Central memory CD4-positive, alpha-beta T cell (primary cell): Measurements from ENCODE around the gene LATS1.

Experiments used
- DNase-seq: peaks from one replicate; pipeline ENCODE4 v3.0.0; 2022

LATS1 gene

DNA sequence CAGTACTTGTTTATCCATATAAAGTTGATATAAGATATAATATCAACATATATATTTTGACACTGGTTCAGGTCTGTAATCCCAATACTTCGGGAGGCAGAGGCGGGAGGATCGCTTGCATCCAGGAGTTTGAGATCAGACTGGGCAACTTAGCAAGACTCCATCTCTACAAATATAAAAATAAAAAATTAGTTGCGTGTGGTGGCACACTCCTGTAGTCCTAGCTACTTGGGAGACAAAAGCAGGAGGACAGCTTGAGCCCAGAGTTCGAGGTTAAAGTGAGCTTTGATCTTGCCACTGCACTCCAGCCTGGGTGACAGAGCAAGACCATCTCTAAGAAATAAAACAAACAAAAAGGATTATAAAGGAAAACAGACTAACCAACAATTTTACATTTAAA, 60.5 kb downstream of the LATS1 start:
- no peak for DNase-seq

- DNase-seq = no peak
These were observed 66.8 kb downstream of the LATS1 start for GRCh38 chr6:149651056-149651455.

DNA sequence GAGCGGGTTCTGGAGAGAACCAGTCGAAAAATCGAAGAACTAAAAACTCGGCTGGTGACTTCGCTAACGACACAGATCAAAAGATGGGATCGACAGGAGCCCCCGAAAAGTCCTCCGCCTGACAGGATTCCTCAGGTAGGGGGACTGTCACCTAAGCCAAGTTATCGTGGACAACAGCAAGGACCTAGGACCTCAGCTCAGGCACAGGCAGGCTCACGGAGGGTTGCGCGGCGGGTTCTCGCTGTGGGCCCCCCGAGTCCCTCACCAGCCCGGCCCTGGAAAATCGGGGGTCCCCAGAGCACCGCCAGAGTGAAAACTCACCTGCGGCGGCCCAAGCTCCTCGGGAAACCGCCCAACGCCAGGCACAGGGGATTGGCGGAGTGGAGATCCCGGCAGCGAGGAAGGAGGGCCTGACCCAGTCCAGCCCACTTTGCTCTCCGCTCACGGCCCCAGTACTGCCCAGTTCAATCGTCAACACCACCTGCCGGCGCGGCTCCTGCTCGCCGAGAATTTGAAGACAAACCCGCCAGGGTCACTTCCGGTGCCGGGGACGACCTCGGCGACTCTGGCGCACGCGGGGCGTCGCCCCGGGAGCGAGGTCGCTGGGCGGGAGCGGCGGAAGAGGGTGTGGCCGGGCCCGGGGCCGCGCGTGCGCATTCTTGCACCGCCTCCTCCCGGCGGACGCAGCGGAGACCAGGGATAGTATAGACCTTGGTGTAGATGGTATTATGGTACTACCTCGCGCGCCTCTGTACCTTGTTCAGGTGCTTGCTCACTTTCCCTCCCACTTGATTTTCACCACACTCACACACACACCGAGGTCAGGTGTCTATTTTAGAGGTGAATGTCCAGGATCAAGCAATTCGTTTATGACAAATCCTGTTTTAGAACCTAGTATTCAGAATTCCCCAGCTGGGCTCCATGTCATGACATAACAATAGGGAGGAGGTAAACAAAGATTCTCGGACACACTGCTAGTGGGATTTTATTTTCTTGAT, 69.5 kb downstream of the LATS1 start, which contains the start of gene KATNA1:
Gene KATNA1, minus strand, starts transcription at position 567 of the 998 bp plus-strand sequence. CDS start 10,167 bp downstream, outside the sequence.
- DNase-seq = peak; percentile 83

GRCh38 chr6:149646599-149646998, 71.3 kb downstream of the LATS1 start:
- no peak for DNase-seq

DNA sequence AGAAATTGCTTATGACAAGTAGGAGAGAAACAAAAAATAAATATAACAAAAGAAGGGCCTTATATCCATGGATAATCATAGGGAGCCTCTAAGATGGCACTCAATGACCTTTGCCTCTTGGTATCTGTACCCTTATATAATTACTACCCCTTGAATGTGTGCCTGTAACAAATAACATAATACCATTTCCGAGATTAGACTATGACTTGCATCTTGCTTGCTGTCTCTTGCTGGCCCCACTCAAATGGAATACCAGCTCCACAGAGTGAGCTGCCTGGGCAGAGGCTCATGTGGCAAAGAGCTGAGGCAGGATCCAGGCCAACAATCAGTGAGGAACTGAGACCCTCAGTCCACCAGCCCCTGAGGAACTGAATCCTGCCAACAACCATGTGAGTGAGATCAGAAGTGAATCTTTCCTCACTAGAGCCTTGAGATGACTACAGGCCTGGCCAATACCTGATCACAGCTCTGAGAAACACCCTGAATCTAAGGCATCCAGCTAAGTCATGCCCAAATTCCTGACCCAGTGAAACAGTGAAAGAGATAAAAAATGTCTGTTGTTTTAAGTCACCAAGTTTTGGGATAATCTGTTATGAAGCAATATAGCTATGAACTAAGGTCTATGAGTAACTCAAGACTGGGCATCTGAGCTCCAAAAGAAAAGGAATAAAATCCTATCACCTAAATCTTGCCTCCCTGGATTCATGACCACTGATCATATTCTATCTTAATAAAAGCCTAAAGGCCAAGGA, 74.9 kb downstream of the LATS1 start:
- no peak for DNase-seq

GRCh38 chr6:149636124-149636523, 81.8 kb downstream of the LATS1 start:
- no peak for DNase-seq

GRCh38 chr6:149634315-149634714, 83.6 kb downstream of the LATS1 start:
- DNase-seq = no peak

DNA sequence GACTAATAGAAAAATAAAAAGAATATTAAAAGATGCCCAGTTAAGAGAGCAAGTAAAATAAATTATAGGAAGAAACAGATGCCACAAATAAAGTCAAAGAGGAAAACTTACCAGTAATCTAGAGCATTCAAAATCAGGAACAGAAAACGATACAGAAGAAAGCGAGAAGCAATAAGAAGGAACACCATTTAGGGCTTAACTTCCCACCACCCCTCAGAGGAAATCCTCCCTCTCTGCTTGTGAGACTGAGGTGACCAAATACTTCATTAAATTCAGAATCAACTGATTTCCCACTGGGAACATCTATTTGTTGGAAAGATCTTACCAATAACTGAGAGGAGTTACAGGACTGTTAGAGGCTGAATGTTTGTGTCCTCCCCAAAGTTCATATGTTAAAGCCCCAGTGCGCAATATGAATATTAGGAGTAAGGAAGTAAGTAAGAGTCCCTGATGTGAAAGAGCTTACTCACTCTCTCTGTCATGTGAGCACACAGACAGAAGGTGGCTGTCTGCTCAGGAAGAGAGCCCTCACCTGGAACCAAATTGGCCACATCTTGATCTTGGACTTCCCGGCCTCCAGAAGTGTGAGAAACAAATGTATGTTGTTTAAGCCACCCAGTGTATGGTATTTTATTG, 88.9 kb downstream of the LATS1 start:
- DNase-seq = no peak

DNA sequence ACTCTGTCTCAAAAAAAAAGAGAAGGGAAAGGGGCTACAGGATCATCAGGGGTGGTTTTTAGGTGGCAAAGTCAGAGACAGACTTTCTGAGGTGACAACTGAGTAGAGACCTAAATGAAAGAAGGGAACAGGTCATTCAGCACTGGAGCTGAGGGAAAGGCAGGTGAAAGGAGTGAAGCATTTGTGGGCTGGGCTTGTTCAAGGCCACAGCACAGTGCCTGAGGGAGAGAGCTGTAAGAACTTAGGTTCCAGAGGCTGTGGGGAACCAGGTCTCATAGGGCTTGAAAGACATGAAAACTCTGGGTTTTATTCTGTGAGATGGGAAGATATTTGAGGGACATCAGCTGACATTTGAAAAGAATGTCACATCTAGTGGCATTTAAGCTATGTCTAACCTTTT, 90.2 kb downstream of the LATS1 start:
- no peak for DNase-seq

DNA sequence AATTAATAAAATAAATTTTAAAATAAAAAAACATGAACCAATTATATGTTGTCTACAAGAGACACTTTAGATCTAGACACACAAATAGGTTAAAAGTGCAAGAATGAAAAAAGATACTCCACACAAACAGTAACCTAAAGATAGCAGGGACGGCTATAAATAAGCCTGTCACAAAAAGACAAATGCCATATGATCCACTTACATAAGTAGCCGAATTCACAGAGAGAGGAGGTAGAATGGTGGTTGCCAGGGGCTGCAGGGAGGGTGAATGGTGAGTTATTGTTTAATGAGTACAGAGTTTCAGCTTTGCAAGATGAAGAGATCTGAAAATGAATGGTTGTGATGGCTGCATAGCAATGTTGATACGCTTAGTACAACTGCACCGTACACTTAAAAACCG, 102.1 kb downstream of the LATS1 start:
- no peak for DNase-seq

DNA sequence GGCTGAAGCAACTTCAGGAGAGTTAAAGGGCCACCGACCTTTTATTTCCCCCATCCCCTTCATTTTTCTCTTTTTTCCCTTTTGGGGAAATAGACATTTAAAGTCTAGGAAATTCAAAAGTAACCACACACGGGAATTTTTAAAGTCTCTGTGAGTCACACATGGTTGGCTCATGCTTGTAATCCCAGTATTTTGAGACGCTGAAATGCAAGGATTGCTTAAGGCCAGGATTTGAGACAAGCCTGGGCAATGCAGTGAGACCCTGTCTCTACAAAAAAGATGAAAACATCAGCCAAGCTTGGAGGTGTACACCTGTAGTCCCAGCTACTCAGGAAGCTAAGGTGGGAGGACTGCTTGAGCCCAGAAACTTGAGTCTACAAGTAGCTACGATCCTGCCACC, 103.6 kb downstream of the LATS1 start:
- no peak for DNase-seq

DNA sequence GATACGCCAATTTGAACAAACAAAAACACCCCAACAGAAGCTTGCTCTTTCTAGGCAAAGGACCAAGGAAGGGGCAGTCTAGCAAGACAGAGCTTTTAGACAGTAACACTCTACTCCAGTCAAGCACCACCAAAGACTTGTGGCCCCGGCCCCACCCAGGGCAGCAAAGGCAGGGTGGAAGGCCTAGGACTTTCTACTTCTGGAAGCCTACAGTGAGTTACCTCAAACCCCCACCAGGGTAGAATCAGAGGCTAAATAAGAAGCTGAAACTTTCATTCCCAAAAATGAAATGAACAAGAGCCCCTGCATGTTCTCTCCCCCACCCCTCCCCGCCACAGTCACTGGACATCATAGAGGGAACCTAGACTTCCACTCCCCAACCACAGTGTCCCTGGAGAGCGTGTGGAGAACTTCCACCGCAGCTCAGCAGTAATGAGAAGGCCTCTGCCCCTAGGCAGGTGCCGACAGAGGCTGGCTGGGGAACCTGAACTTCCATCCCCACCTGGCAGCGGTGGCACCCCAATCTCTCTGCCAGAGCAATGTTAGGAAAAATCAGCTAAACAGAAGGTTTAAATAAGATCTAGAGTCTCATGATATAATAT, 109.4 kb downstream of the LATS1 start:
- DNase-seq = no peak
